ENCODE measurements around the gene SLFN11.

DNA sequence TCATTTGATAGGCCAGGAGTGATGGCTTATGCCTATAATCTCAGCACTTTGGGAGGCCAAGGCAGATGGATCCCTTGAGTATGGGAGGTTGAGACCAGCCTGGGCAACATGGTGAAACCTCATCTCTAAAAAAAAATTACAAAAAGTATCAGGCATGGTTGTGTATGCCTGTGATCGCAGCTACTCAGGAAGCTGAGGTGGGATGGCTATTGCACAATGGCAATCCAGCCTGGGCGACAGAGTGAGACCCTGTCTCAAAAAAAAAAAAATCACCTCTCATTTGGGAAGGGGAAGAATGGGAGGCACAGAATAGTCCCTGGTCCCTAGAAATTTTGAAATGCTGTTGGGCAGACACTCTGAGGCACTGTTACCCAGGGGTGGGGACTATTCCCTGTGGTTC lies 35.2 kb downstream of the SLFN11 start:
- TF ChIP-seq, protein P1, sequence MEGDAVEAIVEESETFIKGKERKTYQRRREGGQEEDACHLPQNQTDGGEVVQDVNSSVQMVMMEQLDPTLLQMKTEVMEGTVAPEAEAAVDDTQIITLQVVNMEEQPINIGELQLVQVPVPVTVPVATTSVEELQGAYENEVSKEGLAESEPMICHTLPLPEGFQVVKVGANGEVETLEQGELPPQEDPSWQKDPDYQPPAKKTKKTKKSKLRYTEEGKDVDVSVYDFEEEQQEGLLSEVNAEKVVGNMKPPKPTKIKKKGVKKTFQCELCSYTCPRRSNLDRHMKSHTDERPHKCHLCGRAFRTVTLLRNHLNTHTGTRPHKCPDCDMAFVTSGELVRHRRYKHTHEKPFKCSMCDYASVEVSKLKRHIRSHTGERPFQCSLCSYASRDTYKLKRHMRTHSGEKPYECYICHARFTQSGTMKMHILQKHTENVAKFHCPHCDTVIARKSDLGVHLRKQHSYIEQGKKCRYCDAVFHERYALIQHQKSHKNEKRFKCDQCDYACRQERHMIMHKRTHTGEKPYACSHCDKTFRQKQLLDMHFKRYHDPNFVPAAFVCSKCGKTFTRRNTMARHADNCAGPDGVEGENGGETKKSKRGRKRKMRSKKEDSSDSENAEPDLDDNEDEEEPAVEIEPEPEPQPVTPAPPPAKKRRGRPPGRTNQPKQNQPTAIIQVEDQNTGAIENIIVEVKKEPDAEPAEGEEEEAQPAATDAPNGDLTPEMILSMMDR (IDR thresholded peaks at IDR 0.05) = no peak
- TF ChIP-seq POLR2A (IDR thresholded peaks at IDR 0.05) = no peak
